HepG2 (cell line): ENCODE measurements around the gene ZDHHC24. TPM values are rescaled to one million over a fixed set of nuclear protein-coding genes. Genes with fewer than 3 reads are reported as not detected.

Experiments used
- CTCF ChIP-seq: sonication (generic); formaldehyde crosslinking; IDR thresholded peaks from 2 replicates; pipeline ENCODE4 v1.5.0; 2020; ENCODE audit warnings: mild to moderate bottlenecking, missing genetic modification reagents, moderate library complexity
- KLF16 ChIP-seq, 2 experiments: sonication (generic) in 1 of 2; formaldehyde crosslinking in 1 of 2; IDR thresholded peaks; 2 replicates each; pipeline versions ENCODE4 v1.6.1 to v1.8.0; 2016 to 2023; ENCODE audit warnings: missing genetic modification reagents in 2 of 2, missing compliant biosample characterization in 1 of 2
- MAFF ChIP-seq: IDR thresholded peaks from 2 replicates; pipeline ENCODE4 v1.6.1; 2011; ENCODE audit warnings: low read depth, low read length, improper control_type of control experiment
- MLLT10 ChIP-seq: sonication (generic); formaldehyde crosslinking; IDR thresholded peaks from 2 replicates; pipeline ENCODE4 v1.4.0; 2020; ENCODE audit warnings: missing genetic modification reagents
- PAXIP1 ChIP-seq: sonication (generic); formaldehyde crosslinking; conservative IDR thresholded peaks from 2 replicates; pipeline ENCODE4 v1.4.0; 2020; ENCODE audit warnings: mild to moderate bottlenecking, missing genetic modification reagents, moderate library complexity
- SNAPC5 ChIP-seq: sonication (generic); formaldehyde crosslinking; IDR thresholded peaks from 2 replicates; pipeline ENCODE4 v1.8.1; 2023; ENCODE audit warnings: mild to moderate bottlenecking, missing genetic modification reagents, borderline replicate concordance
- ZHX2 ChIP-seq, 2 experiments: sonication (generic) in 1 of 2; formaldehyde crosslinking in 1 of 2; IDR thresholded peaks; 2 replicates each; pipeline versions ENCODE4 v1.6.1 to v1.9.0; 2014 to 2022; ENCODE audit warnings: antibody characterized with exemption in 1 of 2, borderline replicate concordance in 1 of 2, inconsistent platforms in 1 of 2, low read depth in 1 of 2, missing genetic modification reagents in 1 of 2
- ZNF546 ChIP-seq: sonication (generic); formaldehyde crosslinking; conservative IDR thresholded peaks from 2 replicates; pipeline ENCODE4 v1.8.1; 2023; ENCODE audit warnings: mild to moderate bottlenecking, missing genetic modification reagents
- ZNF572 ChIP-seq: sonication (generic); formaldehyde crosslinking; IDR thresholded peaks from 2 replicates; pipeline ENCODE4 v1.5.1; 2020; ENCODE audit warnings: mild to moderate bottlenecking, missing genetic modification reagents
- ZSCAN25 ChIP-seq: sonication (generic); formaldehyde crosslinking; IDR thresholded peaks from 2 replicates; pipeline ENCODE4 v1.8.0; 2022; ENCODE audit warnings: mild to moderate bottlenecking, missing genetic modification reagents
- polyA plus RNA-seq, 8 experiments: library from polyadenylated mRNA; depleted of rRNA in 3 of 8; stranded (reverse) in 7 of 8; unstranded in 1 of 8; fragments of >200 nt; fragmentation: Illumina TruSeq in 4 of 8; extraction: Trizol in 4 of 8; gene quantifications; 2 replicates each; pipeline versions ENCODE4 v1.2.1 to v1.2.3, GENCODE V29; 2011 to 2016; ENCODE audit warnings: low read depth in 4 of 8, missing spikeins in 1 of 8, mixed read lengths in 1 of 8; ENCODE audit not compliant: insufficient read depth in 1 of 8
- total RNA-seq, 5 experiments: library from RNA; depleted of rRNA; stranded (reverse); fragments of >200 nt; fragmentation: Illumina TruSeq; extraction: Trizol; gene quantifications; 2 replicates each; pipeline ENCODE4 v1.2.3, GENCODE V29; 2016; ENCODE audit warnings: low read depth in 1 of 5

ZDHHC24 gene
- total and polyA plus RNA-seq, 2 of the 13 experiments (the other 11 are each of a cell fraction or from before 2014, with no cell fraction given): 4.3 TPM

GRCh38 chr11:66592457-66593302, 46.8 kb upstream of the ZDHHC24 start, which contains the start of the genes CCDC87 and CCS (continued):
- TF ChIP-seq ZHX2 (IDR thresholded peaks at IDR 0.05; ENCODE audit: low read depth): 0 out of 2 replicates have a peak, but pooled peaks have one; percentile 17
- TF ChIP-seq ZHX2 (CRISPR knock-in tag; IDR thresholded peaks at IDR 0.05; ENCODE audit: borderline replicate concordance): no peak; the same call in 1 of the 2 replicates
- peak; percentile 91; the same call in 1 of the 2 replicates for TF ChIP-seq ZNF546 (CRISPR knock-in tag)
- peak; percentile 71 for TF ChIP-seq PAXIP1 (CRISPR knock-in tag)
- peak; percentile 50; the same call in 1 of the 2 replicates for TF ChIP-seq SNAPC5 (CRISPR knock-in tag)
- peak; percentile 85 for TF ChIP-seq CTCF (CRISPR knock-in tag)
- TF ChIP-seq KLF16 (CRISPR knock-in tag; IDR thresholded peaks at IDR 0.05): peak in 1 of 2 experiments; percentile 83; a peak in 2 of 4 replicates
- no peak for TF ChIP-seq MAFF
- TF ChIP-seq ZSCAN25 (CRISPR knock-in tag): peak; percentile 59; the same call in 1 of the 2 replicates
- no peak for TF ChIP-seq MLLT10 (CRISPR knock-in tag)
- TF ChIP-seq ZNF572 (CRISPR knock-in tag): no peak
